CD4-positive, alpha-beta T cell (primary cell): ENCODE results near the gene MYLK4. TPM values are rescaled to one million over a fixed set of nuclear protein-coding genes. Genes with fewer than 3 reads are reported as not detected.

Source experiments
- ATAC-seq: fragments of 200-7000 bp; cut with Tn5 transposase; one replicate; pipeline ENCODE4 v1.10.0; 2022; ENCODE audit warnings: mild to moderate bottlenecking; ENCODE audit not compliant: poor library complexity
- CTCF ChIA-PET: fragments of 350-600 bp; sonication (Branson Sonifier 250); formaldehyde crosslinking; loops from one replicate; lab custom pipeline; 2021; ENCODE audit warnings: antibody characterized with exemption, inconsistent platforms; lab: Charles Lee
- POLR2A ChIA-PET: fragments of 350-600 bp; sonication (Branson Sonifier 250); formaldehyde crosslinking; loops from one replicate; lab custom pipeline; 2021; ENCODE audit warnings: antibody characterized with exemption, inconsistent platforms; lab: Charles Lee
- DNase-seq, 14 experiments: peaks; one replicate each; pipeline ENCODE4 v3.0.0-alpha.2; 2013 to 2020; ENCODE audit warnings: mixed read lengths in 2 of 14
- H3K27ac ChIP-seq, 2 donors: one replicate each; pipeline versions ENCODE4 v1.5.1 to v1.7.0; 2013; ENCODE audit warnings: low read length in 2 of 2, low read depth in 1 of 2, mild to moderate bottlenecking in 1 of 2
- H3K27me3 ChIP-seq, 2 experiments: 1 replicate in 1 of 2; 2 replicates in 1 of 2; pipeline versions ENCODE4 v1.6.1 to v1.7.0; 2013; ENCODE audit warnings: low read length in 2 of 2, control low read depth in 1 of 2, mild to moderate bottlenecking in 1 of 2, moderate library complexity in 1 of 2; ENCODE audit not compliant: insufficient read depth in 2 of 2, control insufficient read depth in 1 of 2
- H3K36me3 ChIP-seq: one replicate; pipeline ENCODE4 v1.6.1; 2013; ENCODE audit warnings: low read length, control low read depth; ENCODE audit not compliant: insufficient read depth
- H3K4me1 ChIP-seq: one replicate; pipeline ENCODE4 v1.6.1; 2013; ENCODE audit warnings: low read length, control low read depth; ENCODE audit not compliant: insufficient read depth
- H3K4me3 ChIP-seq: one replicate; pipeline ENCODE4 v1.5.1; 2013; ENCODE audit warnings: mild to moderate bottlenecking, low read length, moderate library complexity
- H3K9me3 ChIP-seq, 2 experiments: 1 replicate in 1 of 2; 2 replicates in 1 of 2; pipeline versions ENCODE4 v1.6.1 to v1.7.0; 2013; ENCODE audit warnings: low read length in 2 of 2, mild to moderate bottlenecking in 2 of 2, control low read depth in 1 of 2, moderate library complexity in 1 of 2; ENCODE audit not compliant: control insufficient read depth in 1 of 2, insufficient read depth in 1 of 2
- H3K27ac Mint-ChIP-seq: one replicate; pipeline ENCODE4 v1.8.0; 2020; ENCODE audit warnings: mixed read lengths
- H3K27me3 Mint-ChIP-seq: one replicate; pipeline ENCODE4 v1.8.0; 2021; ENCODE audit warnings: mixed read lengths
- H3K36me3 Mint-ChIP-seq: one replicate; pipeline ENCODE4 v1.8.0; 2021; ENCODE audit warnings: low read depth, mixed read lengths
- H3K4me1 Mint-ChIP-seq: one replicate; pipeline ENCODE4 v1.8.0; 2021; ENCODE audit warnings: low read depth, mixed read lengths
- H3K4me3 Mint-ChIP-seq: one replicate; pipeline ENCODE4 v1.8.0; 2020; ENCODE audit warnings: mild to moderate bottlenecking, mixed read lengths
- H3K9me3 Mint-ChIP-seq: one replicate; pipeline ENCODE4 v1.8.0; 2020; ENCODE audit warnings: mixed read lengths
- intact Hi-C, 2 experiments: fragments of 100-400 bp; cut with DNase I in 1 of 2; cut with micrococcal nuclease in 1 of 2; formaldehyde crosslinking; loops; one replicate each; pipeline versions ENCODE4 v1.15.1 to v1.9.0; 2023 to 2025; cut with DNase I, micrococcal nuclease
- total RNA-seq, 174 experiments: library from RNA in 2 of 174; stranded (reverse) in 2 of 174; gene quantifications; one replicate each; pipeline ENCODE4 v1.2.3 and lab custom pipeline; 2021 to 2026
- TF ChIP-seq, protein P1 (sequence below): fragments of 200-600 bp; IDR thresholded peaks from one replicate; pipeline ENCODE4 v1.8.0; 2022; ENCODE audit warnings: antibody characterized with exemption, mild to moderate bottlenecking

Gene MYLK4
- total RNA-seq, 2 experiments from 2014 or later = 1.6 to 2.0 TPM

DNA sequence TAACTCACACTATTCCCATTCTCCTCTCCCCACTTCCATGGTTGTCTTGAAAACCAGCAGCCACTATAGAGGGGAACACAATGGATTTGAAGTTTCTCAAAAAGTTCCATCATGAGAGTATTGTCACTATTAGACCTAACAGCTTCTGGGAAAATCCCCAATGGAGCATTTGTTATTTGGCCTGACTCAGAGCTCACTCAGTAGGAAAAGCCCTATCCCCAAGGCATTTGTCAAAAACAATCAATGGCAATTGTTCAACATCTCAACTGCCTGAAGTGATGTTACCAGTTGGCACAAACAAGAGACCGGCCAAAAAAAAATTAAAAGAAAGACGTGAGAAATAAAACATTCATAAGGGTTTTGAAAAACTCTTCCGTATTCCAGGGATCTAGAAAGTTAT, 98.8 kb downstream of the MYLK4 start:
- peak in 2 of 14 experiments; percentile 19 to 30 for DNase-seq
- Histone ChIP-seq H3K27ac (no peak overlapping the region), H3K4me3 (no peak overlapping the region), H3K36me3 (no peaks in the 10 kb centered on the region), H3K4me1 (no peaks in the 10 kb centered on the region), H3K9me3 (no peaks in the 10 kb centered on the region), H3K27me3 (peaks cover 5 to 14% of the 10 kb centered on the region in 2 experiments)
- H3K27me3 Mint-ChIP-seq = peaks cover 13% of the 10 kb centered on the region
- H3K9me3 Mint-ChIP-seq = no peaks in the 10 kb centered on the region
- H3K4me1 Mint-ChIP-seq = no peaks in the 10 kb centered on the region
- no peak overlapping the region for H3K4me3 Mint-ChIP-seq
- ChIA-PET CTCF (interaction anchor here (1.1 kb wide), 1 partner anchor 18 kb away, joined by 3 read pairs; no protein-coding TSS in a partner anchor), POLR2A (no interaction called here)
- H3K36me3 Mint-ChIP-seq = no peaks in the 10 kb centered on the region
- TF ChIP-seq, protein P1, sequence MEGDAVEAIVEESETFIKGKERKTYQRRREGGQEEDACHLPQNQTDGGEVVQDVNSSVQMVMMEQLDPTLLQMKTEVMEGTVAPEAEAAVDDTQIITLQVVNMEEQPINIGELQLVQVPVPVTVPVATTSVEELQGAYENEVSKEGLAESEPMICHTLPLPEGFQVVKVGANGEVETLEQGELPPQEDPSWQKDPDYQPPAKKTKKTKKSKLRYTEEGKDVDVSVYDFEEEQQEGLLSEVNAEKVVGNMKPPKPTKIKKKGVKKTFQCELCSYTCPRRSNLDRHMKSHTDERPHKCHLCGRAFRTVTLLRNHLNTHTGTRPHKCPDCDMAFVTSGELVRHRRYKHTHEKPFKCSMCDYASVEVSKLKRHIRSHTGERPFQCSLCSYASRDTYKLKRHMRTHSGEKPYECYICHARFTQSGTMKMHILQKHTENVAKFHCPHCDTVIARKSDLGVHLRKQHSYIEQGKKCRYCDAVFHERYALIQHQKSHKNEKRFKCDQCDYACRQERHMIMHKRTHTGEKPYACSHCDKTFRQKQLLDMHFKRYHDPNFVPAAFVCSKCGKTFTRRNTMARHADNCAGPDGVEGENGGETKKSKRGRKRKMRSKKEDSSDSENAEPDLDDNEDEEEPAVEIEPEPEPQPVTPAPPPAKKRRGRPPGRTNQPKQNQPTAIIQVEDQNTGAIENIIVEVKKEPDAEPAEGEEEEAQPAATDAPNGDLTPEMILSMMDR = no peak
- ATAC-seq = no peak
- intact Hi-C loops = no loop called here
- no peak overlapping the region for H3K27ac Mint-ChIP-seq

DNA sequence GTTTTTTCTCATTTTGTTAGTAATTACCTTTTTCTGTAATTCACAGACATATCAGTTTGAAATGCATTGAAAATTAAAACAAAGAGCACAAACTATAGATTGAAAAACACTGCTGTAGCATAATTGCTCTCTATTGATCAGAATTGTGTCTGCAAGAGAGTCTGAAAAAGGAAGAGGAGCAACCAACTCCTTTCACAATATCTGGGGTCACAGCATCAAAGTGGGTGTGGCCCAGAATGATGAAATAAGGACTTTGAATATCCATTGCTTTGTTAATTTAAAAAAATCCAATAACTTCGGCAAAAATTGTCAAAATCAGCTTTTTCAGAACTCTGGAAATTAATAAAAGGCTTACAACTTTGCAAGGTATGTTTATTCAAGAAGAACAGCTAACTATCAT, 99.2 kb downstream of the MYLK4 start:
- H3K4me1 ChIP-seq = no peaks in the 10 kb centered on the region
- no peak overlapping the region for H3K4me3 ChIP-seq
- ATAC-seq = no peak
- H3K9me3 ChIP-seq = no peaks in the 10 kb centered on the region
- TF ChIP-seq, protein P1 = no peak
- Mint-ChIP-seq H3K27ac (no peak overlapping the region), H3K4me1 (no peaks in the 10 kb centered on the region), H3K27me3 (peaks cover 17% of the 10 kb centered on the region), H3K4me3 (no peak overlapping the region), H3K36me3 (no peaks in the 10 kb centered on the region), H3K9me3 (no peaks in the 10 kb centered on the region)
- ChIA-PET CTCF (interaction anchor here (1.1 kb wide), 1 partner anchor 17 kb away, joined by 3 read pairs; no protein-coding TSS in a partner anchor), POLR2A (no interaction called here)
- no peak overlapping the region for H3K27ac ChIP-seq
- H3K36me3 ChIP-seq = no peaks in the 10 kb centered on the region
- no peak for DNase-seq
- H3K27me3 ChIP-seq = peaks cover 5 to 14% of the 10 kb centered on the region in 2 experiments
- intact Hi-C loops = no loop called here

DNA sequence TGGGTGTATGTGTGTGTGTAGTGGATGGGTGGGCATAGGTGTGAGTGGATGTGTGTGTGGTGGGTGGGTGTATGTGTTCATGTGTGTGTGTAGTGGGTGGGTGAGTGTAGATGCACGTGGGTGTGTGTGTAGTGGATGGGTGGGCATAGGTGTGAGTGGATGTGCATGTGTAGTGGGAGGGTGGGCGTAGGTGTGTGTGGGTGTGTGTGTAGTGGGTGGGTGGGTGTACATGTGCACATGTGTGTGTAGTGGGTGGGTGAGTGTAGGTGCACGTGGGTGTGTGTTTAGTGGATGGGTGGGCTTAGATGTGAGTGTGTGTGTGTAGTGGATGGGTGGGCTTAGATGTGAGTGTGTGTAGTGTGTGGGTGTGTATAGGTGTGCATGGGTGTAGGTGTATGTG, 104.4 kb downstream of the MYLK4 start:
- H3K27ac ChIP-seq = no peak overlapping the region
- DNase-seq = no peak
- H3K27me3 ChIP-seq = peaks cover 18 to 25% of the 10 kb centered on the region in 2 experiments
- ATAC-seq = no peak
- H3K4me3 Mint-ChIP-seq = no peak overlapping the region
- no peak overlapping the region for H3K4me3 ChIP-seq
- intact Hi-C loops = no loop called here
- no peaks in the 10 kb centered on the region for H3K9me3 ChIP-seq
- no peaks in the 10 kb centered on the region for H3K4me1 ChIP-seq
- CTCF ChIA-PET = interaction anchor here (2.1 kb wide), 1 partner anchor 12 kb away, joined by 8 read pairs; no protein-coding TSS in a partner anchor
- POLR2A ChIA-PET = no interaction called here
- peaks cover 57% of the 10 kb centered on the region for H3K27me3 Mint-ChIP-seq
- H3K36me3 ChIP-seq = no peaks in the 10 kb centered on the region
- H3K27ac Mint-ChIP-seq = no peak overlapping the region
- H3K4me1 Mint-ChIP-seq = no peaks in the 10 kb centered on the region
- no peaks in the 10 kb centered on the region for H3K36me3 Mint-ChIP-seq
- TF ChIP-seq, protein P1 = no peak
- H3K9me3 Mint-ChIP-seq = no peaks in the 10 kb centered on the region
